ENCODE results near the gene OR10G7. TPM values are rescaled to one million over a fixed set of nuclear protein-coding genes. Genes with fewer than 3 reads are reported as not detected.
"Not testable (repeated sequence)": the region's sequence is repeated elsewhere in the genome, so short reads cannot be mapped to it uniquely, and the experiment has no call there.

Gene OR10G7
- total RNA-seq, 1 donor from 2014 or later, result not detected

- no peak for DNase-seq (ENCODE audit: low read depth in 2 of 2)
Measured at GRCh38 chr11:124043420-124043819, 2.3 kb upstream of the OR10G7 start.

- DNase-seq (ENCODE audit: low read depth in 2 of 2), result no peak
Measured at GRCh38 chr11:124039557-124039956, 1.6 kb downstream of the OR10G7 start.

GRCh38 chr11:124036666-124037065, 4.5 kb downstream of the OR10G7 start:
- DNase-seq (ENCODE audit: low read depth in 2 of 2), result no peak

DNA sequence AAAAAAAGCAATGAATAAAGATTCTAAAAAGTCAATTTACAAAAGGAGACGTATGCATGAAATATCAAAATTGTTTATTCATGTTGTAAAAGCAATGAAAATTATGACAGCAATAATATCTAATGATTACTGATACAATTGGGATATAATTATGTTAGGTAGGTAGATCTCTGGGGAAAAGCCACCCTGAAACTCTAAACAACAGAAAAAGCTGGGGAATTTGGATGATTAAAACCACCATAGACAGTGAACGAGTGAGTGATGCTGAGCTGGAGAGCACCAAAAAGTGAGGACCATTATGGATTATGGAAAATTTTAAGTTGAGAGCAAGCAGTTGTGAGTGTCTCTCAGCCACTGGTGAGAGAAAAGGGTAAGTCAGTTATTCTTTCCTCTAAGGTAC, 14.6 kb downstream of the OR10G7 start, which contains the start of gene OR10G8:
Gene OR10G8 (plus strand): TSS at position 301 of the 400 bp plus-strand sequence. CDS start 2,825 bp downstream, outside the sequence.
- no peak for DNase-seq (ENCODE audit: low read depth in 2 of 2)

GRCh38 chr11:124015837-124016236, 25.3 kb downstream of the OR10G7 start:
- not testable (repeated sequence) for DNase-seq (ENCODE audit: low read depth in 2 of 2)

- no peak for DNase-seq (ENCODE audit: low read depth in 2 of 2)
Measured at GRCh38 chr11:124012697-124013096, 28.4 kb downstream of the OR10G7 start, which contains the start of gene OR10G4. TSS of gene OR10G4 (plus strand) at chr11:124012997. CDS start at chr11:124015575, 2,578 bp downstream.

DNA sequence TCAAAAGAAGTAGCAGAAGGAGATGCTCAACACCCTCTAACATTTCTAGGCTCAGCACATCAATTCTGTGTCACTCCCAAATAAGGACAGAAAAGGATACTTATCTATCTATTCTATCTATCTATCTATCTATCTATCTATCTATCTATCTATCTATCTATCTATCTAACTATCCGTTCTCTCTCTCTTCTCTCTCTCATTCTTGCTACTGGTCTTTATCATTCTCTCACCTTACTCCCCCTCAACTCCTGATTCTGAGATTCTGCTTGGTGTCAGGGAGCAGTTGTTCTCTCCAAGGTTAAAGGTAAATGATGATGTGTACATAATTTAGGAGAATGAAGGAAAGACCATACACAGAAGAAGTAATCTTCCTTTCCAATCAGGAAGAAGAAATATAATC, 46.0 kb downstream of the OR10G7 start, which contains the start of gene OR10G6:
Gene OR10G6 (minus strand): TSS at position 43 of the 400 bp plus-strand sequence. CDS start 0 bp downstream, at position 43.
- no peak for DNase-seq (ENCODE audit: low read depth in 2 of 2)

Other genes starting within 250 kb of the OR10G7 start
- not detected in 2 replicates for gene OR6M1, start 235.0 kb downstream of the OR10G7 start, total RNA-seq
- not detected in 2 replicates for gene TMEM225, start 155.7 kb downstream of the OR10G7 start, total RNA-seq
- not detected in 2 replicates for gene OR8D4, start 139.2 kb downstream of the OR10G7 start, total RNA-seq
- gene OR4D5, start 101.7 kb downstream of the OR10G7 start, total RNA-seq, result not detected in 2 replicates
- gene OR6T1, start 97.5 kb downstream of the OR10G7 start, total RNA-seq, result not detected in 2 replicates
- gene OR10S1, start 63.5 kb downstream of the OR10G7 start, total RNA-seq, result not detected in 2 replicates
- not detected in 2 replicates for gene OR10G6, start 46.2 kb downstream of the OR10G7 start, total RNA-seq
- gene OR10G4, start 28.3 kb downstream of the OR10G7 start, total RNA-seq, result not detected in 2 replicates
- not detected in 2 replicates for gene OR10G9, start 18.3 kb downstream of the OR10G7 start, total RNA-seq
- gene OR10G8, start 14.5 kb downstream of the OR10G7 start, total RNA-seq, result not detected in 2 replicates
- 3.6 and 4.6 TPM in 2 replicates for gene VWA5A, start 74.1 kb upstream of the OR10G7 start, total RNA-seq
- gene OR10D3, start 142.0 kb upstream of the OR10G7 start, total RNA-seq, result not detected in 2 replicates
- gene OR8G1, start 199.8 kb upstream of the OR10G7 start, total RNA-seq, result under 0.01 TPM in 1 of 2 replicates, not detected in the other
- not detected in 2 replicates for gene OR8G5, start 215.1 kb upstream of the OR10G7 start, total RNA-seq

Measured in dermis microvascular lymphatic vessel endothelial cell (primary cell).